Esophagus (tissue), 2 donors: ENCODE results near the gene SH2D4B. TPM values are rescaled to one million over a fixed set of nuclear protein-coding genes. Genes with fewer than 3 reads are reported as not detected.

Experiments used
- H3K27ac ChIP-seq, 2 donors: one replicate each; pipeline ENCODE4 v1.5.1; 2013; ENCODE audit warnings: low read depth in 2 of 2, mild to moderate bottlenecking in 2 of 2, inconsistent platforms in 1 of 2, low read length in 1 of 2, moderate library complexity in 1 of 2
- H3K27me3 ChIP-seq, 2 donors: one replicate each; pipeline ENCODE4 v1.6.1; 2013; ENCODE audit warnings: low read length in 2 of 2, control low read depth in 1 of 2, mild to moderate bottlenecking in 1 of 2; ENCODE audit not compliant: insufficient read depth in 2 of 2, control insufficient read depth in 1 of 2
- H3K36me3 ChIP-seq, 2 donors: one replicate each; pipeline ENCODE4 v1.6.1; 2013; ENCODE audit warnings: low read length in 1 of 2; ENCODE audit not compliant: control insufficient read depth in 2 of 2, insufficient read depth in 2 of 2
- H3K4me1 ChIP-seq, 2 donors: one replicate each; pipeline ENCODE4 v1.6.1; 2013; ENCODE audit warnings: low read length in 1 of 2; ENCODE audit not compliant: control insufficient read depth in 2 of 2, insufficient read depth in 2 of 2
- H3K4me3 ChIP-seq, 2 donors: one replicate each; pipeline ENCODE4 v1.5.1; 2013; ENCODE audit warnings: low read length in 2 of 2, mild to moderate bottlenecking in 2 of 2, low read depth in 1 of 2, moderate library complexity in 1 of 2
- H3K9me3 ChIP-seq, 2 donors: one replicate each; pipeline ENCODE4 v1.6.1; 2013; ENCODE audit warnings: mild to moderate bottlenecking in 2 of 2, low read depth in 1 of 2, low read length in 1 of 2, moderate library complexity in 1 of 2; ENCODE audit not compliant: control insufficient read depth in 2 of 2, insufficient read depth in 1 of 2
- WGBS, 2 donors: extraction: QIAGEN DNeasy Blood & Tissue Kit; methylation state at CpG; one replicate each; pipeline ENCODE4 v1.1.7; 2013; 5-methylcytosine and 5-hydroxymethylcytosine counted together
- polyA plus RNA-seq, 2 donors: library from polyadenylated mRNA; stranded (reverse); fragments of 200-250 nt; gene quantifications; one replicate each; pipeline ENCODE4 v1.2.3, GENCODE V29; 2013
- donor health status: healthy with polysubstance abuse.
- donor health status: Bipolar disorder and iron deficiency.

SH2D4B gene
- polyA plus RNA-seq, 2 donors = 0.02 TPM; not detected in 1

DNA sequence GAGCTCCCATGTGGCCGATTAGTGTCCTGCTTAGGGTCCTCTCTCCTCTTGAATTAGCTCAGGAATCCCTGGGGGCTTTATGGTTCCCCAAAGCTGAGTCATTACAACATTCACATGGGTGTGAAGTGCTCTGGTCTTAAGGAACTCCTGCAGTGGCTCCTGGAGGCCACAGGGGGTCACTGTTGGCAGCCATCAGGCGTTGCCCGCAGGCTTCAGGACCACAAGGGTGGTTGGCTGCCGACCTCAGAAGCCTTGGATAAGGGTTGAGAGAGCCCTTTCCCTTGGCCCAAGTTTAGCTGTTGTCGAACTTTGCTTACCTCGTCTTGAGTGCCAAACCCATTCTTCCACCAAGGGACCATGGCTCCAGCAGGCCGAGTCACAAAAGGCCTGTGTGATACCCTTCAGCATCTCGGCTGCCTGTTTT lies 61.7 kb downstream of the SH2D4B start:
- H3K36me3 ChIP-seq = no peaks in the 10 kb centered on the region
- no peaks in the 10 kb centered on the region for H3K4me1 ChIP-seq
- H3K27ac ChIP-seq = no peak overlapping the region
- H3K27me3 ChIP-seq = no peaks in the 10 kb centered on the region
- WGBS, 2 donors = 51 to 54% methylated on average over 8 of the region's 8 CpGs
- no peaks in the 10 kb centered on the region for H3K9me3 ChIP-seq
- no peak overlapping the region for H3K4me3 ChIP-seq

DNA sequence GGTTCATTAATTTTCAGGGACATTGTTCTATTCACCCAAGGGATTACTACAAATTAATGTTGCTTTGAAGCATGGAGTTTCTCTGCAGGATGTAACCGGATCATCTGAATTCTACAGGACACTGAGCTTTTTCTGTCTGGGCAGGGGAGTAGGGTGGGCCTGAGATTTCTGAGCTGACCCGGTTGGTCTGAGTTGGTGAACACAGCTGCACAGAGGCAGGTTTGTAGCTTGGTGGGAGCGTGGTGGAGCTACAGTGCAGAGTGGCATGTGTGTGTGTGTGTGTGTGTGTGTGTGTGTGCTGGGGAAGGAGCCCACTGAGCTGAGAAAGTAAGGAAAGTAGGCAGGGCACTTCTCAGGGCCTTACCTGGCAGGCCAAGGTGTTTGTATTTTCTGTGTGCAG lies 62.6 kb downstream of the SH2D4B start:
- H3K36me3 ChIP-seq = no peaks in the 10 kb centered on the region
- no peak overlapping the region for H3K27ac ChIP-seq
- WGBS, 2 donors = 84 to 86% methylated on average over 3 of the region's 3 CpGs
- no peaks in the 10 kb centered on the region for H3K4me1 ChIP-seq
- no peak overlapping the region for H3K4me3 ChIP-seq
- no peaks in the 10 kb centered on the region for H3K27me3 ChIP-seq
- no peaks in the 10 kb centered on the region for H3K9me3 ChIP-seq

DNA sequence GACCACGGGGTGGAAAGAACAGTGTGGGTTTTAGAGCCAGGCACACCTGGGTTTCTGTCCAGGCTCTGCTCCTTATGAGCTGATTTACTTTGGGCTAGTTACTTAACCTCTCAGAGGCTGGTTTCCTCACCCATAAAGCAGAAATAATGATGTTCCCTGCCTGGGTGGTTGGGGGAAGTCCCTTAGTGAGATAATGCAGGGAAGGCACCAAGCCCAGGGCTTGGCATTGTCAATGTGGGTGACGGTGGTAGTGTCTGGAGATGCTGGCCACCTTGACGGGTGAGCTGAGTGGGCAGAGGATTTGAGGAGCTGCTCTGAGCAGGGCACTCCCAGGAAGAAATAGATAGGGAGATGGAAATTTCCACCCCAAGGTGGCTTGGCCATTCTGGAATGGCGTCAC lies 65.2 kb downstream of the SH2D4B start:
- Histone ChIP-seq H3K9me3 (no peaks in the 10 kb centered on the region), H3K4me1 (no peaks in the 10 kb centered on the region), H3K27ac (no peak overlapping the region), H3K36me3 (no peaks in the 10 kb centered on the region), H3K27me3 (no peaks in the 10 kb centered on the region), H3K4me3 (no peak overlapping the region)
- 92 to 93% methylated on average over 4 of the region's 4 CpGs for WGBS, 2 donors

GRCh38 chr10:80603516-80603915 lies 65.8 kb downstream of the SH2D4B start:
- Histone ChIP-seq H3K27ac (no peak overlapping the region), H3K36me3 (no peaks in the 10 kb centered on the region), H3K27me3 (no peaks in the 10 kb centered on the region), H3K4me3 (no peak overlapping the region), H3K4me1 (no peaks in the 10 kb centered on the region), H3K9me3 (no peaks in the 10 kb centered on the region)
- 94 to 95% methylated on average over 27 of the region's 27 CpGs for WGBS, 2 donors

GRCh38 chr10:80608706-80609105 lies 71.0 kb downstream of the SH2D4B start:
- H3K27me3 ChIP-seq = no peaks in the 10 kb centered on the region
- no peak overlapping the region for H3K27ac ChIP-seq
- H3K4me3 ChIP-seq = no peak overlapping the region
- 73 to 76% methylated on average over 11 of the region's 11 CpGs for WGBS, 2 donors
- H3K36me3 ChIP-seq = no peaks in the 10 kb centered on the region
- H3K9me3 ChIP-seq = no peaks in the 10 kb centered on the region
- peaks cover 0 to 3% of the 10 kb centered on the region in 2 donors for H3K4me1 ChIP-seq

- Histone ChIP-seq H3K36me3 (no peaks in the 10 kb centered on the region), H3K4me1 (peaks cover 0 to 3% of the 10 kb centered on the region in 2 donors), H3K27ac (no peak overlapping the region), H3K9me3 (no peaks in the 10 kb centered on the region), H3K27me3 (no peaks in the 10 kb centered on the region), H3K4me3 (no peak overlapping the region)
- WGBS, 2 donors = 91% methylated on average over 11 of the region's 11 CpGs
Observed at GRCh38 chr10:80609331-80609730, 71.6 kb downstream of the SH2D4B start.

DNA sequence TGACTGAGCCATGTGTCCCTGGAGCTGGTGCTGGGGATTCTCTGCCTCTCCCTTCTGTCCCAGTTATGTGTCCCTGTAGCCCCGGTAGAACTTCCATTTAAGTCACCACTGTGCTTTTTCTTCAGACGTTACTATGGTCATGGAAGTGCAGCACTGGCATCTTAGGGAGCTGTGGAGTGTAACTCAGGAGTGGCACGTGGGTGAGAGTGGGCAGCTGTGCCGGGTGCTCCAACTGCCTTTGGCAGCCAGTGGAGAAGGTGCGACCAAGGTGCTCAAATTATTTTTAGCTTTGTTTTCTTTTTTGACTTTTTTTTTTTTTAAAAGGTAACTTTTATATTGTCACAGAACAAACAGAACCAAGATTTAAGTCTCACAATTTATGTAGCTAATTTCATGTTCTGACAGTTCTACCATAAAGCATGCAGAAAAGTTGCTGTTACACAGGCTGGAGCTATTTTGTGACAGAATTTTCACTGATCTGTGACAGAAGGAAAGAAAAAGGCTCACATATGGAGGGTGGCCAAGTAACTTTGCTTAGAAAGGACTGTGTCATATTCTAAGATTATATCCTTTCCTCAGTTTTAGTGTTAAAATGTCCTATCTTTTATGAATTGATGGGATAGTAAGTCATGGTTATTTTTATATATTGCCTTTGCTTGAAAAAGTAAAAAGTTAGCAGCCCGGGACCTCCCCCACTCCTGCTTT lies 73.9 kb downstream of the SH2D4B start:
- peaks cover 0 to 3% of the 10 kb centered on the region in 2 donors for H3K4me1 ChIP-seq
- H3K27me3 ChIP-seq = no peaks in the 10 kb centered on the region
- no peak overlapping the region for H3K4me3 ChIP-seq
- WGBS, 2 donors = 59 to 61% methylated on average over 6 of the region's 6 CpGs
- no peaks in the 10 kb centered on the region for H3K9me3 ChIP-seq
- H3K27ac ChIP-seq = no peak overlapping the region
- no peaks in the 10 kb centered on the region for H3K36me3 ChIP-seq

GRCh38 chr10:80612261-80612660 lies 74.6 kb downstream of the SH2D4B start:
- Histone ChIP-seq H3K27me3 (no peaks in the 10 kb centered on the region), H3K4me3 (no peak overlapping the region), H3K4me1 (peaks cover 0 to 3% of the 10 kb centered on the region in 2 donors), H3K9me3 (no peaks in the 10 kb centered on the region), H3K27ac (no peak overlapping the region), H3K36me3 (no peaks in the 10 kb centered on the region)
- 44 to 52% methylated on average over 3 of the region's 3 CpGs for WGBS, 2 donors

- Histone ChIP-seq H3K36me3 (no peaks in the 10 kb centered on the region), H3K27ac (no peak overlapping the region), H3K4me1 (peaks cover 0 to 3% of the 10 kb centered on the region in 2 donors), H3K27me3 (no peaks in the 10 kb centered on the region), H3K4me3 (no peak overlapping the region), H3K9me3 (no peaks in the 10 kb centered on the region)
- WGBS, 2 donors = 57 to 69% methylated on average over 8 of the region's 8 CpGs
Observed at GRCh38 chr10:80613466-80614170, 75.9 kb downstream of the SH2D4B start.
